ENCODE measurements around the gene PSMD8.

PSMD8 gene

GRCh38 chr19:38346837-38347236 is 27.5 kb upstream of the PSMD8 start:
- Histone ChIP-seq H3K36me3 (ENCODE audit: control insufficient read depth, insufficient read depth, low read length) (no peaks in the 10 kb centered on the region), H3K27me3 (ENCODE audit: control insufficient read depth, insufficient read depth, low read length, poor library complexity, severe bottlenecking) (no peaks in the 10 kb centered on the region), H3K9me3 (ENCODE audit: control insufficient read depth, low read length) (no peaks in the 10 kb centered on the region), H3K27ac (ENCODE audit: insufficient read depth, low read depth, low read length, poor library complexity, severe bottlenecking) (no peak overlapping the region), H3K4me3 (ENCODE audit: insufficient read depth, low read depth, low read length) (no peak overlapping the region), H3K4me1 (ENCODE audit: control insufficient read depth, insufficient read depth, low read length) (no peaks in the 10 kb centered on the region)
- WGBS, 2 experiments, result 84 to 92% methylated on average over 2 to 4 of the region's 4 CpGs

GRCh38 chr19:38350883-38351282 is 23.5 kb upstream of the PSMD8 start:
- 89 to 96% methylated on average over 3 of the region's 3 CpGs for WGBS, 2 experiments
- Histone ChIP-seq H3K36me3 (ENCODE audit: control insufficient read depth, insufficient read depth, low read length) (no peaks in the 10 kb centered on the region), H3K4me3 (ENCODE audit: insufficient read depth, low read depth, low read length) (no peak overlapping the region), H3K27me3 (ENCODE audit: control insufficient read depth, insufficient read depth, low read length, poor library complexity, severe bottlenecking) (peaks cover under 1% of the 10 kb centered on the region), H3K27ac (ENCODE audit: insufficient read depth, low read depth, low read length, poor library complexity, severe bottlenecking) (no peak overlapping the region), H3K9me3 (ENCODE audit: control insufficient read depth, low read length) (no peaks in the 10 kb centered on the region), H3K4me1 (ENCODE audit: control insufficient read depth, insufficient read depth, low read length) (no peaks in the 10 kb centered on the region)

- WGBS, 2 experiments, result 85 to 87% methylated on average over 9 of the region's 9 CpGs
- Histone ChIP-seq H3K27ac (ENCODE audit: insufficient read depth, low read depth, low read length, poor library complexity, severe bottlenecking) (no peak overlapping the region), H3K4me1 (ENCODE audit: control insufficient read depth, insufficient read depth, low read length) (no peaks in the 10 kb centered on the region), H3K27me3 (ENCODE audit: control insufficient read depth, insufficient read depth, low read length, poor library complexity, severe bottlenecking) (peaks cover 9% of the 10 kb centered on the region), H3K4me3 (ENCODE audit: insufficient read depth, low read depth, low read length) (no peak overlapping the region), H3K36me3 (ENCODE audit: control insufficient read depth, insufficient read depth, low read length) (no peaks in the 10 kb centered on the region), H3K9me3 (ENCODE audit: control insufficient read depth, low read length) (no peaks in the 10 kb centered on the region)
Measured at GRCh38 chr19:38351865-38352395, 22.4 kb upstream of the PSMD8 start.

GRCh38 chr19:38352611-38353010 is 21.8 kb upstream of the PSMD8 start:
- H3K27me3 ChIP-seq (ENCODE audit: control insufficient read depth, insufficient read depth, low read length, poor library complexity, severe bottlenecking), result peaks cover 12% of the 10 kb centered on the region
- WGBS, 2 experiments, result 85 to 86% methylated on average over 8 of the region's 8 CpGs
- no peak overlapping the region for H3K27ac ChIP-seq (ENCODE audit: insufficient read depth, low read depth, low read length, poor library complexity, severe bottlenecking)
- no peaks in the 10 kb centered on the region for H3K4me1 ChIP-seq (ENCODE audit: control insufficient read depth, insufficient read depth, low read length)
- H3K9me3 ChIP-seq (ENCODE audit: control insufficient read depth, low read length), result no peaks in the 10 kb centered on the region
- H3K36me3 ChIP-seq (ENCODE audit: control insufficient read depth, insufficient read depth, low read length), result no peaks in the 10 kb centered on the region
- no peak overlapping the region for H3K4me3 ChIP-seq (ENCODE audit: insufficient read depth, low read depth, low read length)

GRCh38 chr19:38355728-38356725 is 18.3 kb upstream of the PSMD8 start:
- no peaks in the 10 kb centered on the region for H3K9me3 ChIP-seq (ENCODE audit: control insufficient read depth, low read length)
- no peak overlapping the region for H3K27ac ChIP-seq (ENCODE audit: insufficient read depth, low read depth, low read length, poor library complexity, severe bottlenecking)
- 90 to 91% methylated on average over 16 of the region's 16 CpGs for WGBS, 2 experiments
- no peaks in the 10 kb centered on the region for H3K36me3 ChIP-seq (ENCODE audit: control insufficient read depth, insufficient read depth, low read length)
- peaks cover 44% of the 10 kb centered on the region for H3K27me3 ChIP-seq (ENCODE audit: control insufficient read depth, insufficient read depth, low read length, poor library complexity, severe bottlenecking)
- no peaks in the 10 kb centered on the region for H3K4me1 ChIP-seq (ENCODE audit: control insufficient read depth, insufficient read depth, low read length)
- H3K4me3 ChIP-seq (ENCODE audit: insufficient read depth, low read depth, low read length), result no peak overlapping the region

- H3K27me3 ChIP-seq (ENCODE audit: control insufficient read depth, insufficient read depth, low read length, poor library complexity, severe bottlenecking), result peaks cover 50% of the 10 kb centered on the region
Measured at GRCh38 chr19:38358071-38358470, 16.3 kb upstream of the PSMD8 start.

GRCh38 chr19:38359242-38360021 is 14.9 kb upstream of the PSMD8 start:
- H3K27me3 ChIP-seq (ENCODE audit: control insufficient read depth, insufficient read depth, low read length, poor library complexity, severe bottlenecking), result peaks cover 50% of the 10 kb centered on the region
- no peaks in the 10 kb centered on the region for H3K36me3 ChIP-seq (ENCODE audit: control insufficient read depth, insufficient read depth, low read length)
- H3K4me1 ChIP-seq (ENCODE audit: control insufficient read depth, insufficient read depth, low read length), result no peaks in the 10 kb centered on the region
- no peaks in the 10 kb centered on the region for H3K9me3 ChIP-seq (ENCODE audit: control insufficient read depth, low read length)
- H3K27ac ChIP-seq (ENCODE audit: insufficient read depth, low read depth, low read length, poor library complexity, severe bottlenecking), result no peak overlapping the region
- no peak overlapping the region for H3K4me3 ChIP-seq (ENCODE audit: insufficient read depth, low read depth, low read length)
- WGBS, 2 experiments, result 66 to 69% methylated on average over 16 to 18 of the region's 18 CpGs

More at GRCh38 chr19:38358071-38358470, 16.3 kb upstream of the PSMD8 start:
- 77 to 81% methylated on average over 5 of the region's 5 CpGs for WGBS, 2 experiments
- H3K27ac ChIP-seq (ENCODE audit: insufficient read depth, low read depth, low read length, poor library complexity, severe bottlenecking), result no peak overlapping the region
- no peaks in the 10 kb centered on the region for H3K36me3 ChIP-seq (ENCODE audit: control insufficient read depth, insufficient read depth, low read length)
- H3K4me3 ChIP-seq (ENCODE audit: insufficient read depth, low read depth, low read length), result no peak overlapping the region
- no peaks in the 10 kb centered on the region for H3K4me1 ChIP-seq (ENCODE audit: control insufficient read depth, insufficient read depth, low read length)
- H3K9me3 ChIP-seq (ENCODE audit: control insufficient read depth, low read length), result no peaks in the 10 kb centered on the region

- no peak overlapping the region for H3K27ac ChIP-seq (ENCODE audit: insufficient read depth, low read depth, low read length, poor library complexity, severe bottlenecking)
- no peaks in the 10 kb centered on the region for H3K9me3 ChIP-seq (ENCODE audit: control insufficient read depth, low read length)
- H3K36me3 ChIP-seq (ENCODE audit: control insufficient read depth, insufficient read depth, low read length), result no peaks in the 10 kb centered on the region
- no peak overlapping the region for H3K4me3 ChIP-seq (ENCODE audit: insufficient read depth, low read depth, low read length)
- 91% methylated on average over 9 of the region's 9 CpGs for WGBS, 2 experiments
- H3K27me3 ChIP-seq (ENCODE audit: control insufficient read depth, insufficient read depth, low read length, poor library complexity, severe bottlenecking), result peaks cover 50% of the 10 kb centered on the region
- no peaks in the 10 kb centered on the region for H3K4me1 ChIP-seq (ENCODE audit: control insufficient read depth, insufficient read depth, low read length)
Measured at GRCh38 chr19:38360351-38360750, 14.0 kb upstream of the PSMD8 start.

- Histone ChIP-seq H3K4me3 (ENCODE audit: insufficient read depth, low read depth, low read length) (peak overlapping the region; percentile 42), H3K27ac (ENCODE audit: insufficient read depth, low read depth, low read length, poor library complexity, severe bottlenecking) (no peak overlapping the region), H3K9me3 (ENCODE audit: control insufficient read depth, low read length) (no peaks in the 10 kb centered on the region), H3K36me3 (ENCODE audit: control insufficient read depth, insufficient read depth, low read length) (no peaks in the 10 kb centered on the region), H3K4me1 (ENCODE audit: control insufficient read depth, insufficient read depth, low read length) (no peaks in the 10 kb centered on the region), H3K27me3 (ENCODE audit: control insufficient read depth, insufficient read depth, low read length, poor library complexity, severe bottlenecking) (peaks cover 49% of the 10 kb centered on the region)
- 27 to 30% methylated on average over 23 of the region's 23 CpGs for WGBS, 2 experiments
Measured at GRCh38 chr19:38360839-38361631, 13.3 kb upstream of the PSMD8 start.

Measured in ectodermal cell (in vitro differentiated cells).